Measurements from ENCODE around the gene IFIH1.

GRCh38 chr2:162300266-162300665, 18.2 kb downstream of the IFIH1 start:
- TF ChIP-seq CTCF (conservative IDR thresholded peaks at IDR 0.05; ENCODE audit: low read depth, low read length) (no peak), EZH2 (IDR thresholded peaks at IDR 0.05; ENCODE audit: borderline replicate concordance, low read depth, low read length, poor library complexity, severe bottlenecking) (no peak)

All from A673 (cell line).